Testis (tissue), 3 donors: ENCODE data around the gene SH3RF2. TPM values are rescaled to one million over a fixed set of nuclear protein-coding genes. Genes with fewer than 3 reads are reported as not detected.
A peak's percentile ranks its signal among the peaks of the same experiment; 100 is the strongest.

Experiments used
- DNase-seq: peaks from one replicate; pipeline ENCODE4 v3.0.0-alpha.2; 2019
- H3K27ac ChIP-seq, 2 donors: fragments of 200-600 bp; sonication (generic); one replicate each; pipeline ENCODE4 v1.5.1; 2019
- H3K27me3 ChIP-seq: fragments of 200-600 bp; sonication (generic); one replicate; pipeline ENCODE4 v1.5.1; 2019
- H3K36me3 ChIP-seq: fragments of 200-600 bp; sonication (generic); one replicate; pipeline ENCODE4 v1.5.1; 2017; ENCODE audit warnings: low read depth; ENCODE audit errors: missing control alignments
- H3K4me1 ChIP-seq: fragments of 200-600 bp; sonication (generic); one replicate; pipeline ENCODE4 v1.5.1; 2019
- H3K4me3 ChIP-seq, 2 donors: fragments of 200-600 bp; sonication (generic); one replicate each; pipeline ENCODE4 v1.5.1; 2017 to 2019
- H3K9me3 ChIP-seq: fragments of 200-600 bp; sonication (generic); one replicate; pipeline ENCODE4 v1.5.1; 2017
- POLR2A ChIP-seq: fragments of 450-650 bp; IDR thresholded peaks from one replicate; pipeline ENCODE4 v1.6.1; 2017; ENCODE audit warnings: antibody characterized with exemption, mild to moderate bottlenecking, moderate library complexity
- WGBS, 2 donors: methylation state at CpG; one replicate each; pipeline ENCODE4 v1.1.5; 2018; 5-methylcytosine and 5-hydroxymethylcytosine counted together
- intact Hi-C: fragments of 100-400 bp; cut with DNase I; formaldehyde crosslinking; loops from one replicate; pipeline ENCODE4 v1.15.1; 2023; ENCODE audit warnings: low total_unique reads
- polyA plus RNA-seq: library from polyadenylated mRNA; stranded (reverse); fragments of 350-450 nt; fragmentation: Illumina TruSeq; extraction: RNeasy Lipid Tissue Mini Kit (QIAGEN cat#74804); gene quantifications from one replicate; pipeline ENCODE4 v1.2.3, GENCODE V29; 2014; ENCODE audit warnings: low read depth, low replicate concordance; ENCODE audit not compliant: insufficient read depth
- total RNA-seq, 2 donors: library from RNA; depleted of rRNA; stranded (reverse); fragments of >200 nt; gene quantifications; one replicate each; pipeline ENCODE4 v1.2.3, GENCODE V29; 2016
- TF ChIP-seq, protein P1 (sequence below), 3 experiments: fragments of 450-650 bp in 2 of 3; fragments of 200-600 bp in 1 of 3; sonication (generic) in 1 of 3; IDR thresholded peaks; one replicate each; pipeline ENCODE4 v1.5.1; 2016 to 2019; ENCODE audit warnings: antibody characterized with exemption in 3 of 3, mild to moderate bottlenecking in 2 of 3, moderate library complexity in 1 of 3

Gene SH3RF2
- total and polyA plus RNA-seq, 3 donors from 2014 or later = 127 to 416 (median 378) TPM

GRCh38 chr5:146050086-146050485 is 113.7 kb downstream of the SH3RF2 start:
- no peaks in the 10 kb centered on the region for H3K27me3 ChIP-seq
- no peak for DNase-seq
- no peak overlapping the region for H3K27ac ChIP-seq
- TF ChIP-seq POLR2A = no peak
- TF ChIP-seq, protein P1, sequence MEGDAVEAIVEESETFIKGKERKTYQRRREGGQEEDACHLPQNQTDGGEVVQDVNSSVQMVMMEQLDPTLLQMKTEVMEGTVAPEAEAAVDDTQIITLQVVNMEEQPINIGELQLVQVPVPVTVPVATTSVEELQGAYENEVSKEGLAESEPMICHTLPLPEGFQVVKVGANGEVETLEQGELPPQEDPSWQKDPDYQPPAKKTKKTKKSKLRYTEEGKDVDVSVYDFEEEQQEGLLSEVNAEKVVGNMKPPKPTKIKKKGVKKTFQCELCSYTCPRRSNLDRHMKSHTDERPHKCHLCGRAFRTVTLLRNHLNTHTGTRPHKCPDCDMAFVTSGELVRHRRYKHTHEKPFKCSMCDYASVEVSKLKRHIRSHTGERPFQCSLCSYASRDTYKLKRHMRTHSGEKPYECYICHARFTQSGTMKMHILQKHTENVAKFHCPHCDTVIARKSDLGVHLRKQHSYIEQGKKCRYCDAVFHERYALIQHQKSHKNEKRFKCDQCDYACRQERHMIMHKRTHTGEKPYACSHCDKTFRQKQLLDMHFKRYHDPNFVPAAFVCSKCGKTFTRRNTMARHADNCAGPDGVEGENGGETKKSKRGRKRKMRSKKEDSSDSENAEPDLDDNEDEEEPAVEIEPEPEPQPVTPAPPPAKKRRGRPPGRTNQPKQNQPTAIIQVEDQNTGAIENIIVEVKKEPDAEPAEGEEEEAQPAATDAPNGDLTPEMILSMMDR (IDR thresholded peaks at IDR 0.05) = no peak
- peaks cover 13% of the 10 kb centered on the region for H3K4me1 ChIP-seq
- no peaks in the 10 kb centered on the region for H3K36me3 ChIP-seq
- 59 to 78% methylated on average over 5 of the region's 5 CpGs for WGBS, 2 donors
- intact Hi-C loops = no loop called here
- no peaks in the 10 kb centered on the region for H3K9me3 ChIP-seq
- H3K4me3 ChIP-seq = no peak overlapping the region

DNA sequence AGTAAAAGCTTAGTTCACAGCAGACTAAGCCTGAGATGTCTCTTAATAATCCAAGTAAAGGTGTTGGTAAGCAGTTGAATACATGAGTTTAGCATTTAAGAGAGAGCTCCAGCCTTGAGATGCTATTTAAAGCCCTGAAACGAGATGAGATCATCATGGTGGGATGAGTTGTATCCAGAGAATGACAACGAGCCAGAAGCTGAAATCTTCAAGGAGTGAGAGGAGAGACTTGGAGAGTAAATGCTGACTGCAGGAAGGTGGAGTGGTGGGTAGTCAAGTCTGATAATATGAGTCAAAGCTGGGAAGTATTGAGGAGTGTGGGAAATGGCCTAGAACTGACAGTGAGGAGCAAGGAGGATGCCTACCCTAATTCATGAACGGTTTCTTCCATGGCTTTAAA is 115.3 kb downstream of the SH3RF2 start:
- Histone ChIP-seq H3K27ac (no peak overlapping the region), H3K4me3 (no peak overlapping the region), H3K4me1 (peaks cover 13% of the 10 kb centered on the region), H3K27me3 (no peaks in the 10 kb centered on the region), H3K9me3 (no peaks in the 10 kb centered on the region), H3K36me3 (no peaks in the 10 kb centered on the region)
- 56 to 66% methylated on average over 3 of the region's 3 CpGs for WGBS, 2 donors
- TF ChIP-seq POLR2A = no peak
- intact Hi-C loops = no loop called here
- no peak for DNase-seq

GRCh38 chr5:146052780-146053179 is 116.4 kb downstream of the SH3RF2 start:
- no peaks in the 10 kb centered on the region for H3K36me3 ChIP-seq
- no peaks in the 10 kb centered on the region for H3K9me3 ChIP-seq
- no peak overlapping the region for H3K4me3 ChIP-seq
- intact Hi-C loops = no loop called here
- DNase-seq = no peak
- H3K27me3 ChIP-seq = no peaks in the 10 kb centered on the region
- peaks cover 13% of the 10 kb centered on the region for H3K4me1 ChIP-seq
- no peak for TF ChIP-seq POLR2A
- TF ChIP-seq, protein P1 (IDR thresholded peaks at IDR 0.05) = peak in 1 of 3 experiments; percentile 4
- H3K27ac ChIP-seq = no peak overlapping the region

GRCh38 chr5:146055432-146055831 is 119.1 kb downstream of the SH3RF2 start:
- 71 to 85% methylated on average over 2 of the region's 2 CpGs for WGBS, 2 donors
- no peak overlapping the region for H3K27ac ChIP-seq
- intact Hi-C loops = no loop called here
- no peaks in the 10 kb centered on the region for H3K36me3 ChIP-seq
- DNase-seq = no peak
- no peaks in the 10 kb centered on the region for H3K9me3 ChIP-seq
- H3K27me3 ChIP-seq = no peaks in the 10 kb centered on the region
- H3K4me3 ChIP-seq = no peak overlapping the region
- no peaks in the 10 kb centered on the region for H3K4me1 ChIP-seq
- TF ChIP-seq, protein P1 (IDR thresholded peaks at IDR 0.05) = no peak
- no peak for TF ChIP-seq POLR2A

DNA sequence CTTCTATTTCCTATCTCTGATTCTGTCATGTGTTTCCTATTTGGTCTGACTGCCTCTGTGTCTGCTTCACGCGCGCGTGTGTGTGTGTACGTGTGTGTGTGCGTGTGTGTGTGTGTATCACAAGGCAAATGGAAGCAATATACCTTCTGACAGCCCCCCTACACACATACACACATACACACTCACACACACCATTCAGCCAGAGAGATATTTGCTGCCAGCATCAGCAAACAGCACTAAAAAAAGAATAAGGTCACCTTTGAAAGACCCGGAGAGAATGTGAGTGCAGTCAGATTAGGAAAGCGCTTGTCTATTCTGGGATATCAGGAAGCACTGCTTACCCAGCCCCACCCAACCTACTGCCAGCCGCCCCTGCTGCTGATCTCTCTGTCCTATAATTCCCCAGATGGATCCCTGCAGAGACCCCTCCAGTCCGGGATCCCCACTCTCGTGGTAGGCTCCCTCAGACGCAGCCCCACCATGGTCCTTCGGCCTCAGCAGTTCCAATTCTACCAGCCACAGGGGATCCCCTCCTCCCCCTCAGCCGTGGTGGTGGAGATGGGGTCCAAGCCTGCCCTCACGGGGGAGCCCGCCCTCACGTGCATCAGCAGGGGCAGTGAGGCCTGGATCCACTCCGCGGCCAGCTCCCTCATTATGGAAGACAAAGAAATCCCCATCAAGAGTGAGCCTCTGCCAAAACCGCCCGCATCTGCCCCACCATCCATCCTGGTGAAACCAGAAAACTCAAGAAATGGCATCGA is 123.3 kb downstream of the SH3RF2 start:
- H3K27ac ChIP-seq = no peak overlapping the region
- WGBS, 2 donors = 80% methylated on average over 22 of the region's 22 CpGs
- H3K4me3 ChIP-seq = no peak overlapping the region
- TF ChIP-seq, protein P1 (IDR thresholded peaks at IDR 0.05) = no peak
- no peak for TF ChIP-seq POLR2A
- H3K9me3 ChIP-seq = no peaks in the 10 kb centered on the region
- DNase-seq = no peak
- H3K36me3 ChIP-seq = no peaks in the 10 kb centered on the region
- H3K4me1 ChIP-seq = no peaks in the 10 kb centered on the region
- intact Hi-C loops = no loop called here
- no peaks in the 10 kb centered on the region for H3K27me3 ChIP-seq
